ENCODE data around the gene SRSF8. TPM values are rescaled to one million over a fixed set of nuclear protein-coding genes. Genes with fewer than 3 reads are reported as not detected.
"Not testable (repeated sequence)": the region's sequence is repeated elsewhere in the genome, so short reads cannot be mapped to it uniquely, and the experiment has no call there.

SRSF8 gene
- total RNA-seq, 2 experiments from 2014 or later: 23.0 to 24.7 TPM

GRCh38 chr11:95045812-95046211, 20.9 kb upstream of the SRSF8 start:
- Mint-ChIP-seq H3K27ac (no peak overlapping the region), H3K9me3 (no peaks in the 10 kb centered on the region), H3K27me3 (peaks cover 10% of the 10 kb centered on the region), H3K4me3 (no peak overlapping the region), H3K4me1 (ENCODE audit: low read depth) (no peaks in the 10 kb centered on the region), H3K36me3 (ENCODE audit: low read depth) (no peaks in the 10 kb centered on the region)
- ChIA-PET CTCF (no interaction called here), POLR2A (no interaction called here)
- TF ChIP-seq CTCF (IDR thresholded peaks at IDR 0.05): no peak
- intact Hi-C loops (cut with micrococcal nuclease): no loop called here
- DNase-seq (no peak), ATAC-seq (no peak)

GRCh38 chr11:95049122-95049521, 17.6 kb upstream of the SRSF8 start, which contains the start of gene KDM4F:
TSS of gene KDM4F (plus strand) at chr11:95049422.
- peaks cover 18% of the 10 kb centered on the region for H3K27me3 Mint-ChIP-seq
- H3K4me3 Mint-ChIP-seq; H3K36me3 Mint-ChIP-seq (ENCODE audit: low read depth); POLR2A ChIA-PET; DNase-seq; H3K4me1 Mint-ChIP-seq (ENCODE audit: low read depth); ATAC-seq; H3K9me3 Mint-ChIP-seq; H3K27ac Mint-ChIP-seq; intact Hi-C loops (cut with micrococcal nuclease): not testable (repeated sequence)
- CTCF ChIA-PET: interaction anchor here (1.3 kb wide), 1 partner anchor 18 kb away, joined by 3 read pairs; the partner anchor contains the start of gene SRSF8

GRCh38 chr11:95050595-95051202, 16.0 kb upstream of the SRSF8 start:
- Mint-ChIP-seq H3K4me1 (ENCODE audit: low read depth) (no peaks in the 10 kb centered on the region), H3K36me3 (ENCODE audit: low read depth) (no peaks in the 10 kb centered on the region), H3K4me3 (no peak overlapping the region), H3K27me3 (peaks cover 21% of the 10 kb centered on the region), H3K27ac (no peak overlapping the region), H3K9me3 (no peaks in the 10 kb centered on the region)
- DNase-seq: no peak
- no peak for ATAC-seq
- ChIA-PET CTCF (no interaction called here), POLR2A (no interaction called here)
- no peak for TF ChIP-seq CTCF (IDR thresholded peaks at IDR 0.05)
- intact Hi-C loops (cut with micrococcal nuclease): no loop called here

- ChIA-PET CTCF (interaction anchor here (1.4 kb wide), 1 partner anchor 13 kb away, joined by 3 read pairs; the partner anchor contains the start of gene SRSF8), POLR2A (no interaction called here)
- no peak overlapping the region for H3K4me3 Mint-ChIP-seq
- H3K4me1 Mint-ChIP-seq (ENCODE audit: low read depth): no peaks in the 10 kb centered on the region
- ATAC-seq (no peak), DNase-seq (no peak)
- no peak overlapping the region for H3K27ac Mint-ChIP-seq
- H3K27me3 Mint-ChIP-seq: peaks cover 22% of the 10 kb centered on the region
- no peaks in the 10 kb centered on the region for H3K36me3 Mint-ChIP-seq (ENCODE audit: low read depth)
- intact Hi-C loops (cut with micrococcal nuclease): no loop called here
- no peak for TF ChIP-seq CTCF (IDR thresholded peaks at IDR 0.05)
- no peaks in the 10 kb centered on the region for H3K9me3 Mint-ChIP-seq
Measured at GRCh38 chr11:95054356-95054755, 12.4 kb upstream of the SRSF8 start.

- Mint-ChIP-seq H3K27me3 (peaks cover 22% of the 10 kb centered on the region), H3K27ac (no peak overlapping the region), H3K4me3 (no peak overlapping the region), H3K9me3 (no peaks in the 10 kb centered on the region), H3K4me1 (ENCODE audit: low read depth) (no peaks in the 10 kb centered on the region), H3K36me3 (ENCODE audit: low read depth) (no peaks in the 10 kb centered on the region)
- DNase-seq (no peak), ATAC-seq (no peak)
- intact Hi-C loops (cut with micrococcal nuclease): no loop called here
- POLR2A ChIA-PET: no interaction called here
- no peak for TF ChIP-seq CTCF (IDR thresholded peaks at IDR 0.05)
- CTCF ChIA-PET: no interaction called here
Measured at GRCh38 chr11:95055283-95055897, 11.3 kb upstream of the SRSF8 start.
